ENCODE data around the gene CAPN5. TPM values are rescaled to one million over a fixed set of nuclear protein-coding genes. Genes with fewer than 3 reads are reported as not detected.
A peak's percentile ranks its signal among the peaks of the same experiment; 100 is the strongest.

CAPN5 gene
- total RNA-seq, 1 donor from 2014 or later: 15.0 TPM

DNA sequence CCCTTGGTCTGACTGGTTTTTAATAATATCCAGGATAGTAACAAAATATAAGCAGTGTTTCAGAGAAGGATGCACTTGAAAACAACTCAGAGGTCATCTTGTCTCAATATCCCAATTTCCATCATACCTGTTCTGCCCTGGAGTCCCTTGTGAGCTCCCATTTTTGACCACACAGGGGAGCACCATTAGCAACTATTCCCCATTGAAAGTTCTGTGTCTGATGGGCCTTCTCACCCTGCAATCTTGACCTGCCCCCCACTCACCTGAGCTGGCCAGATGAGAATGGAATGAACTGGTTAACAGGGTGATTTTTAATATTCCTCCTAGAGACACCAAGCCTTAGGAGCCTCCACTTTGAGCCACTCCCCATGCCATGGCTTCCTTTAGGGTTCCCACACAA lies 3.8 kb upstream of the CAPN5 start:
- H3K4me3 ChIP-seq: no peak overlapping the region
- DNase-seq (ENCODE audit: extremely low spot score in 2 of 2): no peak
- no peaks in the 10 kb centered on the region for H3K27me3 ChIP-seq
- TF ChIP-seq CTCF (IDR thresholded peaks at IDR 0.05) (no peak), POLR2AphosphoS5 (IDR thresholded peaks at IDR 0.05; ENCODE audit: insufficient read depth in 1 of 2, low read depth in 1 of 2) (no peak), POLR2A (IDR thresholded peaks at IDR 0.05) (no peak)
- intact Hi-C loops (cut with DNase I): no loop called here
- H3K4me1 ChIP-seq: peaks cover 9% of the 10 kb centered on the region
- no peaks in the 10 kb centered on the region for H3K9me3 ChIP-seq
- no peak overlapping the region for H3K27ac ChIP-seq
- H3K36me3 ChIP-seq: no peaks in the 10 kb centered on the region

GRCh38 chr11:77063407-77063806 lies 3.4 kb upstream of the CAPN5 start:
- Histone ChIP-seq H3K27ac (no peak overlapping the region), H3K4me3 (no peak overlapping the region), H3K9me3 (no peaks in the 10 kb centered on the region), H3K27me3 (no peaks in the 10 kb centered on the region), H3K36me3 (no peaks in the 10 kb centered on the region), H3K4me1 (peaks cover 14% of the 10 kb centered on the region)
- TF ChIP-seq CTCF (IDR thresholded peaks at IDR 0.05) (no peak), POLR2AphosphoS5 (IDR thresholded peaks at IDR 0.05; ENCODE audit: insufficient read depth in 1 of 2, low read depth in 1 of 2) (no peak), POLR2A (IDR thresholded peaks at IDR 0.05) (no peak)
- intact Hi-C loops (cut with DNase I): no loop called here
- no peak for DNase-seq (ENCODE audit: extremely low spot score in 2 of 2)

- DNase-seq (ENCODE audit: extremely low spot score in 2 of 2): no peak
- Histone ChIP-seq H3K36me3 (no peaks in the 10 kb centered on the region), H3K4me1 (peaks cover 18% of the 10 kb centered on the region), H3K27me3 (no peaks in the 10 kb centered on the region), H3K4me3 (no peak overlapping the region), H3K9me3 (no peaks in the 10 kb centered on the region), H3K27ac (no peak overlapping the region)
- TF ChIP-seq CTCF (IDR thresholded peaks at IDR 0.05): no peak
- no peak for TF ChIP-seq POLR2A (IDR thresholded peaks at IDR 0.05)
- no peak for TF ChIP-seq POLR2AphosphoS5 (IDR thresholded peaks at IDR 0.05; ENCODE audit: insufficient read depth in 1 of 2, low read depth in 1 of 2)
- intact Hi-C loops (cut with DNase I): no loop called here
Observed at GRCh38 chr11:77063861-77064260, 2.9 kb upstream of the CAPN5 start.

GRCh38 chr11:77064648-77065217 lies 2.0 kb upstream of the CAPN5 start:
- no peak for DNase-seq (ENCODE audit: extremely low spot score in 2 of 2)
- H3K27me3 ChIP-seq: no peaks in the 10 kb centered on the region
- TF ChIP-seq POLR2AphosphoS5 (IDR thresholded peaks at IDR 0.05; ENCODE audit: insufficient read depth in 1 of 2, low read depth in 1 of 2): no peak
- TF ChIP-seq POLR2A (IDR thresholded peaks at IDR 0.05): no peak
- no peak for TF ChIP-seq CTCF (IDR thresholded peaks at IDR 0.05)
- no peaks in the 10 kb centered on the region for H3K36me3 ChIP-seq
- H3K4me3 ChIP-seq: no peak overlapping the region
- no peaks in the 10 kb centered on the region for H3K9me3 ChIP-seq
- H3K27ac ChIP-seq: no peak overlapping the region
- intact Hi-C loops (cut with DNase I): no loop called here
- peaks cover 19% of the 10 kb centered on the region for H3K4me1 ChIP-seq

- TF ChIP-seq POLR2AphosphoS5 (IDR thresholded peaks at IDR 0.05; ENCODE audit: insufficient read depth in 1 of 2, low read depth in 1 of 2) (no peak), POLR2A (IDR thresholded peaks at IDR 0.05) (peak in 1 of 2 donors; percentile 22), CTCF (IDR thresholded peaks at IDR 0.05) (no peak)
- Histone ChIP-seq H3K9me3 (no peaks in the 10 kb centered on the region), H3K4me3 (peak overlapping the region; percentile 60 to 77), H3K4me1 (peaks cover 19% of the 10 kb centered on the region), H3K36me3 (no peaks in the 10 kb centered on the region), H3K27me3 (no peaks in the 10 kb centered on the region), H3K27ac (peak overlapping the region; percentile 85)
- intact Hi-C loops (cut with DNase I): no loop called here
- no peak for DNase-seq (ENCODE audit: extremely low spot score in 2 of 2)
Observed at GRCh38 chr11:77065878-77066228, 918 bp upstream of the CAPN5 start.
